ENCODE results near the gene PAGE4. TPM values are rescaled to one million over a fixed set of nuclear protein-coding genes. Genes with fewer than 3 reads are reported as not detected.

PAGE4 gene
- total and polyA plus RNA-seq, 4 donors: not detected

- H3K27me3 ChIP-seq (ENCODE audit: control insufficient read depth in 3 of 3, insufficient read depth in 3 of 3, low read length in 2 of 3): peaks cover 0 to 3% (median 0%) of the 10 kb centered on the region in 3 donors
- no peak overlapping the region for H3K9ac ChIP-seq (ENCODE audit: insufficient read depth in 1 of 2, low read length in 2 of 2)
- ATAC-seq (ENCODE audit: insufficient read depth, low FRiP score): no peak
- H3K4me1 ChIP-seq (ENCODE audit: control insufficient read depth in 5 of 5, insufficient read depth in 5 of 5, low read length in 5 of 5): peaks cover 0 to 11% (median 3%) of the 10 kb centered on the region in 5 donors
- WGBS, 2 donors: 83 to 90% methylated on average over 12 of the region's 12 CpGs
- no peak overlapping the region for H3K4me3 ChIP-seq
- no peaks in the 10 kb centered on the region for H3K36me3 ChIP-seq (ENCODE audit: control insufficient read depth in 4 of 4, insufficient read depth in 4 of 4, low read length in 4 of 4)
- no peak overlapping the region for H3K27ac ChIP-seq (ENCODE audit: low read depth in 1 of 2, low read length in 1 of 2)
- DNase-seq: no peak
- TF ChIP-seq CTCF (IDR thresholded peaks at IDR 0.05; ENCODE audit: control extremely low read depth, extremely low read depth): no peak
- peaks cover 0 to 2% (median 0%) of the 10 kb centered on the region in 4 donors for H3K9me3 ChIP-seq (ENCODE audit: control insufficient read depth in 4 of 4, insufficient read depth in 3 of 4, low read length in 3 of 4)
These were observed 51.6 kb downstream of the PAGE4 start for GRCh38 chrX:49880668-49881067.

Other genes starting within 250 kb of the PAGE4 start
- not detected for gene GAGE12H, start 249.4 kb upstream of the PAGE4 start, total RNA-seq
- not detected for gene GAGE12H, start 249.4 kb upstream of the PAGE4 start, polyA plus RNA-seq
- under 1 TPM in 1 of 2 donors, not detected in 1; 0.52 TPM for gene GAGE2A, start 239.8 kb upstream of the PAGE4 start, total RNA-seq
- not detected for gene GAGE2A, start 239.8 kb upstream of the PAGE4 start, polyA plus RNA-seq
- under 1 TPM in 1 of 2 donors, not detected in 1; 0.49 TPM for gene GAGE1, start 230.3 kb upstream of the PAGE4 start, total RNA-seq
- not detected for gene GAGE1, start 230.3 kb upstream of the PAGE4 start, polyA plus RNA-seq
- not detected for gene PAGE1, start 133.3 kb upstream of the PAGE4 start, total RNA-seq
- not detected for gene PAGE1, start 133.3 kb upstream of the PAGE4 start, polyA plus RNA-seq
- 1 to 10 TPM; 4.3 to 5.0 TPM for gene USP27X, start 50.2 kb downstream of the PAGE4 start, total RNA-seq
- gene USP27X, start 50.2 kb downstream of the PAGE4 start, polyA plus RNA-seq: 1 to 10 TPM; 2.0 to 3.5 TPM
- gene CLCN5, start 93.3 kb downstream of the PAGE4 start, total RNA-seq: 10 to 100 TPM; 12.0 to 18.5 TPM
- gene CLCN5, start 93.3 kb downstream of the PAGE4 start, polyA plus RNA-seq: 1 to 10 TPM; 2.7 to 2.9 TPM

Data from lung (tissue), 12 donors.